HG02763 (cell line): Measurements from ENCODE around the gene NMNAT3.

Source experiments
- ATAC-seq: cut with Tn5 transposase; IDR thresholded peaks from one replicate; pipeline ENCODE4 v1.9.1; 2021; ENCODE audit warnings: mild to moderate bottlenecking, moderate library complexity; ENCODE audit not compliant: unreplicated experiment

The NMNAT3 gene

DNA sequence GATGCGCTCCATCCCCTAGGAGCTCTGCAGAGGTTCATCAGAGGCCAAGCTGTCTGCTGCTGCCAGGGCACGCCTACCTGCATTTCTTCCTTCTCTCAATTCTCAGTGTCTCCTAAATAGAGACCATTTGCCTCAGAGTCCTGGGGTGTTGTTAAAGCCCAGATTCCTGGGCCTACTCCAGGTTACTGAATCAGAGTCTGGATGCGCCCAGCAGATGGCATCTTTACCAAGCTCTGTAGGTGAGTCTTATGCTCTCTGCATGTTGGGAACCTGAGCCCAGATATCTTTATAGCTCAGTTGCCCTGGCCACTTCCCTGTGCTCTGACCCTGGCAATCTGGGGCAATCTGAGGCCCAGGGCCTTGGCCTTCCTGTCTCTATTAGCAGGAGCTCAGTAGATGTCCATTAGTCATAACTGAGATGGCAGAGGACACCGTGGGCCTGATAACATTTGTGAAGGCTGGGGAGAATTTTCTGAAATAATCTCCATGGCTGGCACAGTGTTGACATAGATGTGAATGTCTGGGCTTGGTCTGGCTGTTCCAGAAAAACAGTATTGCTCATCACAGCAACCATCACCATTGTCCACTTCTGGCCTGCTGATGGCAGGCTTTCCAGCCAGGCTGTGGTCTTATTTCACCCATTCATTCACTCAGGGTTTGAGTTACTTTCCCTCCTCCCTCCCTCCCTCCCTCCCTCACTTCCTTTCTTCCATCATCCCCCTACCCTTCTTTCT, 125.0 kb downstream of the NMNAT3 start:
- no peak for ATAC-seq

DNA sequence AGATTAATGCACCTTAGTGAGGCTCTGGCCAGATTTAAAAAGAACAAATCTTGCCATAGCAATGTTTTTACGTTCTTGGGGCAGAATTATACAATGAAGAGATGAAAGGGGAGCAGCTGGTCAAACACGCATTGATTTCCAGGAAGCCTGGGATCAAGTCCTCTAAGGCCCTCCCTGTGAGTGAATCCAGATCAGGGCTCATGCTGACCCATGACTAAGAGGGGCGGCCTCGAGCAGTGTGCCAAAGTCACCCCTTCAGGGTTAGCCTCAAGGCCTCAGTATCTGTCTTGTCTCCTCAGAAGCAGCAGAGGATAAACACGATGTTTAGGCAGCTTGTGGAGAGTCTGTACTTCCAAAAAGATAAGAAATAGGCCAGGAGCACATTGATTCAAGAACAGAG, 129.0 kb downstream of the NMNAT3 start:
- no peak for ATAC-seq

DNA sequence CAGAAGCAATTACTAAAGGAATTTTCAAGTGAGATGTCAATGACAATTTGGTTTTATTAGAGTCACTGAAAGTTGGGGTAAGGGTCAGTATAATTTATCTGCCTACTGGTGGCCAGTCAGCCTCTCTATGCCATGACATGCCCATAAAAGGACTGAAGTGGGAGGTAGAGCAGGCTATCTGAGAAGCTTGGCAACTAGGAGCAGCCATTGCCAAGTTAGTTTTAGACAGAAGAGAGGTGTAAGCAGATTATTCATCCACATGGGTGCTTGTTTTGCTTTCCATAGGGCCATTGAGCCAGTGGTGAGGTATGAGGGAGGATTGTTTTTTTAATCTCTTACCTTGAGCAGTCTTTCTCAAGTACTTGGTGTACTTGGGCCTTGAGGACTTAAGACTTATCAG, 130.1 kb downstream of the NMNAT3 start:
- ATAC-seq: no peak

DNA sequence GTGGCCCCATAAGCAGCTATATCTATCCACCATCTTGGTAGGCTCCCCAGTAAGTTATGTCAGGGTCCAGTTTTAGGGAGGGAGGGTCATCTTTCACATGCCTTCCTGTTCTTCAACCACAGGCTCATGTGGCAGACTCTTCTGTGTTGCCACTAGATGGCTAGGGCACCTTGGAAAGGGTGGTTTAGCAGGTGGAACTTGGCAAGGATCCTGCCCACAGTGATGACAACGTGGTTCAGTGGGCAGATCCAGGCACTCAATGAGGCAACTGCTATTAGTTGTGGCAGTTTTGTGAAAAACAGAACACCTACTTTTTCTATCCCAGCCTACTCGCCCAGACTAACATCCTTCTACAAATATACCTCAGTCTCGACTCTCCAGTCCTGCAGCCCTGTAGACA, 131.0 kb downstream of the NMNAT3 start:
- ATAC-seq: no peak

DNA sequence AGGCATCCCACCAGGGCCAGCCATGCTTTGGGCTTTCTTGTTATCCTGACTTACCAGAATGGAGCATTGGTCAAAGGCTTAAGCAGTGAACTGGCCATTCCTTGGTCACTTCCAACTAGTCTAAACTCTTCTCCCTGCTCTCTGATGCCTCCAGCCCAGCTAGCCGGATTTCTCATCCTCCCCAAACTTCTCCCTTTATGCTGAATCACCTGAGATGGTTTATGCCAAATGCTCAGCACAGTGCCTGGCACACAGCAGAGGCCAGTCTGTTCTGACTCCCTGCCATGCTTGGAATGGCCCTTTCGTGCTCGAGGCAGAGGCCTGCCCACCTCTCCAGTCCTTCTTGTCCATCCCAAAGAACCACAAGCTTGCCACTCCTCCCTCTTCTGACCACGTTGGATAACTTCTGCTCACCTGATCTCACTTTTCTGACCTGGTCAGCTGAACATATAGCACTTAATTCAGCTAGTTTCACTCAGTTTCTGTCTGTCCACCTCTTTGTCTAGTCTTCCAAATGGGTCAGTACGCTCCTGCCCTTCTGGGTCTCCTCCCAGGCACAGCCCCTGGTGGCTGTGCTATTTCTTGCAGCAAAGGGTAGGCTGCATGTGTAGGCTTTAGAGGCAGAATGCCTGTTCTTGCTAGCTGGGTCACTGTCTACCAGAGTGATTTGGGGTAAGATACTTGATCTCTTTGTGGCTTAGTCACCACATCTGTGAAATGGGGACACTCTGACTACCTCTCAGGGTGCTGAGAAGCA, 136.1 kb downstream of the NMNAT3 start:
- ATAC-seq: no peak

DNA sequence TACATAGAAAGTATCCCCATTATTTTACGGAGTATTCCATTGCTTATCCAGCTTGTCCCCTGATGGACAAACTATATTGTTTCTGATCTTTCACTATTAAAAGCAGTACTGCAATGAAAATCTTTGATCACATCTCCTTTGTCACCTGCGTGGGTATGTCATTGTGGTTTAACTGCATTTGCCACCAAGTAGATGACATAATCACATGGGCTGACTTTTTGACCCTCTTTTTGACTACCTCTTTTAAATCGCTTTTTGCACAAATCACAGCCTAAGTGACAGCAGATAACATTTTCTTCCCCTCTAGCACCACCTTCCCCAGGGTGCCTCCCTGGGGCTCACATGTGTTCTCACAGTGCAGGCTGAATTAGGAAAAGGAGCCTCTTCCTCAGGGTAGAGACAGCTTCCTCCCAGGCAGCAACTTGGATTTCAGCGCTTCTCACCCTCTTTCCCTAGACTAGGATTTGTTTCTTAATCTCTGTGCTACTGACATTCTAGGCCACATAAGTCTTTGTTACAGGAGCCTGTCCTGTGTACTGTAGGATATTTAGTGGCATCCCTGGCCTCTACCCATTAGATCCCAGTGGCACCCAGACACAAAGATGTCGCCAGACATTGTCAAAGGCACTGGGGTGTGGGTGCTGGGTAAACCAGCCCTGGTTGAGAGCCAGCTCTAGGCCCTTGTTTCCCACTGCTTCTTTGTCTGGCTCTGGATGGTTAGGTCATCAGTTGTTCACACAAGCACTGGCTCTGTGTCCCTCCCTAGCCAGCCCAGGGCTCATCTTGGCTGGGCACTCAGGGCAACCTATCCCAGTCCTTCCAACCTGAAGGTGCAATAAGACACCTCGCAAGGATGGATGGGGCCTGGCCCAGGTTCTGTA, 136.9 kb downstream of the NMNAT3 start:
- ATAC-seq: no peak

DNA sequence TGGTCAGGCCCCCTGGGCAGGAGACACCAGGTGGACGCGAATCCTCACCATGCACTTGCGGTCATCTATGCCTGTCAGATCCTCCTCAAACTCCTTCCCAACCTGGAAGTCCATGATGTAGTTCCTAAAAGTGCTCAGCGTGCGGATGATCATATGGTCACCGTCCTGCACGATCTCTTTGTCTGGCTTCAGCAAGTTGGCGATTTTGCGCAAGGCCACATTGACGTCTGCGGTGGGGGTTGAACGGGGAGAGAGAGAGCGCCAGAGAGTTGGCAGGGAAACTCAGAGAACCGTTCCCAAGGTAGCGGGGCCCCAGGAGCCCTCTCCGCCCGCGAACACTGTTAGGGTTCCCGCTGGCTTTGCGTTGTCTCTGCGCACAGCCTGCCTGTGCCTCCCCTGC, 139.0 kb downstream of the NMNAT3 start:
- ATAC-seq: no peak

DNA sequence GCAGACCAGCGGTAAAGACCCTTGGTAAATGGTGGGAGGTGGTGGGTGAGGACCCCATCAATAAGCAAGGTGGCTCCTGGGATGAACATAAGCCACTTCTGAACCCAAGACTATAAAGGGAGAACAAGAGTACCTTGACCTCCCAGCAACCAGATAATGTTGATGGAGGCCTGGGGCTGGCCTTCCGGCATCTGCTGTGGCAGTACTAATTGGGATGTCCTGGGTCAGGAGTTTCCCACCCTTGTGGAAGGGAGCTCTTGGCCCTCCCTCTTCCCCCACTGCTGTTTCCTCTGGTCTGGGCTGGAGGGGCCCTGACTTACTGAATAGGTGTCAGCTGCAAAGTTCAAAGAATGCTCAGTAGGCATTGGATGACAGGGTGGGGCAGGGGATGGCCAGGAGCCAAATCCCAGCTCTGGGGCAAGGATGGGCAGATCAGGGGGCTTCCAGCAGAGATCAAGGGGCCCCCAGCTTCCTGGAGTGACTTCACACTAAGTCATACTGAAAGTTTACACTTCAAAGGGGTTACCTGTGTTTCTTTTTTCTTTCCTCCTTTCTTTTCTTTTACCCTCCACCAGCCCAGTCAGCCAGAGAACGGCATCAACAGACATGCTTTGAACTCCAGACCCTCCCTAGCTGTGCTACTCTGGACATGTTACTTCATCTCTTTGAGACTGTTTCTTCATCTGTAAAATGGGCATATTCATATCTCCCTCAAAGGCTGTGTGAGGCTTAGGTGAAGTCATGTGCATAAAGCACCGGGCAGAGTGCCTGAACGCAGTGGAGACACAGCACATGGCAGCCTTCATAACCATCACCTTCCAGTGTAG, 139.8 kb downstream of the NMNAT3 start:
- ATAC-seq: no peak

DNA sequence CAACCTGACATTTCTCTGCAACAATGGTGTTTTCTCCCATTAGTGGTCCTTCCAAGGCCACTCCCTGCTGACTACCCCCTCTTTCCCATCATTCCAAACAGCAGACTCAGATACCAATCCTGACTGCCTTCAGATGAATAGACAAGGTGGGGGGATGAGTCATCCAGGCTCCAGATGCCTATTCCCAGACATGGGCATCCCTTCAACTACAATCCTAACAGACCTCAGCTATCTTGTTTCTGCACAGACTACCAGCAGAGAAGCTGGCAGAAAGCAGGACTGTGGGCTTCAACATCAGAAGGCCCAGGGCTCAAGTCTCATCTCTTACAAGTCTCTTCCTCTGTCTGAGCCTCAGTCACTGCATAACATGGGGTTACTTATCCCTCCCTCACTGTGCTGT, 140.4 kb downstream of the NMNAT3 start:
- no peak for ATAC-seq

DNA sequence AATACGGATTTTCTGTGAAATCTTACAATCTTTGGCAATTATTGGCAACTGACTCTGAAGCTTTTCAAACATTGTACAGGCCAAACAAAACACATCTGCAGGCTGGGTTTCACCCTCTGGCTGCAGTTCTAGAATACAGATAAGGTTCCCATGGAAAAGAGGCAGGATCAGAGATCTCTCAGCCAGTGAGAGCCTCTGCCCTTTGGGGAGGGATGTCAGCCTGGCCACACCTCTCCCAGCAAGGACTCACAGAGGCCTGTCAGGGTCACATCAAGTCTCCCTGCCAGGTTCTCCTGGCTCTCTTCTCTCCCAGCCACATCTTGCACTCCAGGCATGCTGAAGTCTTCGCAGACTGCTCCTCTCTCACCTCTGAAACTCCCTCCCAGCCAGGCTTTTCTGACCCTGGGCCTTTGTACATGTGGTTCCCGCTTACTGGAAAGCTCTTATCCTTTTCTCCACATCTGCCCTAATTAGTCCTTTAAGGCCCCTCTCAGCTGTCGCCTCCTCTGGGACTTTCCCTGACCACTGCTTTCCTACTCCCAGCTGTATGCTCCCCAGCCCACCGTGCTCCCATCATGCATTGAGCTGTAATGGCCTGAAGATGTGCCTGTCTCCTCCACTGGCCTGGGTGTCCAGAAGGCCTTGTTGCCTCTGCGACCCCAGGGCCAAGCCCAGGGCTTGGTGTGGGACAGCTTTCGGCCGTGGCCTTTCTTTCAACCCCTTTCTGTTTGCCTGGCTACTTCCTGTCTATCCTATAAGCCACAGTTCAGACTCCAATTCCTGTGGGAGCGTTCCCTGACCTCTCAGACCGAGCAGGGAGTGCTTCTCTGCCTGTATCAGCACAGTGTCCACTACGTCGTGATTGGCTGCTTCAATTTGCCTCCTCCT, 142.5 kb downstream of the NMNAT3 start:
- ATAC-seq: no peak

DNA sequence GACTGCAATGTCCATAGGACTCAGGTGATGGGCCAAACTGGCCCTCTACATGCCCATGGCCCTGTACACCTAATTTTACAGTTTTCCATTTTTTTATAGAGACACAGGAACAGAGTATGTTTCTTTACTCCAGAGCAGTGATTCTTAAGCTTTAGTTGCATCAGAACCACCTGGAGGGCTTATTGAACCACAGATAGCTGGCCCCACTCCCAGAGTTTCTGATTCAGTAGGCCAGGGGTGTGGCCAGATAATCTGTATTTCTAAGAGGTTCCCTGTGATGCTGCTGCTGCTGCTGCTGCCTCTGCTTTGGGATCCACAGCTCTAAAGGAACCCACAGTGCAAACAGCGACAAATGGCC, 143.3 kb downstream of the NMNAT3 start:
- no peak for ATAC-seq

DNA sequence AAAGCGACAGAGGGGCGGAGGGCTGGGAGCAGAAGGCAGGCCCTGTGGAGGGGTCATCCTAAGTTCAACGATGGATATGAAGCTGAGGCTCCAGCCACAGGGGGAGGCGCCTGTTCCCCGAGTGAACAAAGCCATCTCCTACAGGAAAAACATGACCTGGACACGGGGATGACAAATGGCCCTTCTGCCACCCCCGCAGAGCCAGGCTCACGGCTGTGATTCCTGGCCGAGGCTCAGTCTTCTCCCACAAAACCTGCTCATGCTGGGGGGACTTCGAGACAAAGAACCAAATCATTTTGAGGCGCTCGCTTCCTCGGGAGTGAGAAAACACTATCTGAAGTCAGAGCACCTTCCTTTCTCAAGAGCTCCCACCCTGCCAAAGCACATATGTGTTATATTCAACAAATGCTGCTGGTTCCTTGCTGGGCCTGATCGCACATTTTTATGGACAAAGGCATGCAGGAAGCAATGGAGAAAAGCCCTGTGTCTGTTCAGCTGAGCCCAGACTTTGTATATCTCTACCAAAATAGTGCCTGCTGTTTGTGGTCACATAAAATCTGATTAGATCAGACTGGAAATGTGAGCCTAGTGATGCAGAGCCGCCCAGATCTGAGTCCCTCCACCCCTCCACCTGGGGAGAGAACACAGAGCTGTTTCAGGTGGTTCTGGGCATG, 143.9 kb downstream of the NMNAT3 start:
- no peak for ATAC-seq

DNA sequence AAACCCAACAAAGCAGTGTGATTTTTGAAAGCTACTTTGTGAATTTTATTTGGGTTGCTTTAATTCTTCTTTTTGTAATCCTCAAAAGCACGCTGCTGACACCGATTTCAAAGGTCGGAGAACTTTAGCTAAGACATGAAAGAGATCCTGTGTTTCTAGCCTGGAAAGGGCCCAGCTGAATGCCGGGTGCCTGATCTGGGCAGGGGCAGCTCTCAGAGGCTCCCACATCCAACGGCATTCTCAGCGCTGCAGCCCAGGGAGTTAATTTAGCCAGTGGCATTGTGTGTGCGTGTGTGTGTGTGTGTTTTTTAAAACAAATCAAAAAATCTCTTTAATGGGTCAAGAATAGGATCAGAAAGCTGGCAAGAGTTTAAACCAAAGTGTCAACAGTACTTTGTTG, 144.8 kb downstream of the NMNAT3 start:
- ATAC-seq: no peak

DNA sequence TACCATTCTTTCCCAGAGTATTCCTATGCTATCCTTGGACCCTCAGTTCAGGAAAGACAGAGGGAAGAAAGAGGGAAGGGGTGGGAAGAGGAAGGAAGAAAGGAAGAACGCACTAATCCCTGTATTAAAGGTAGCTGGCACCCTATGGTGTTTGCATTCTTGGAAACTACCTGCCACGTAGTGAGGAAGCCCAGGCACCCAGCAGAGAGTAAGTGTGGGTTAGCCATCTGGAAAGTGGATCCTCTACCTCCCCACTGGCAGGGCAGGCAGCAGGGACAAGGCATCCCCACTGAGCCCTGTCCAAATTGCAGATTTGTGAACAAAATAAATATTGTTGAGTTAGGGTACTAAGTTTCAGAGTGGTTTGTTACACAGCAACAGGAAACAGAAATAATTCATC, 147.1 kb downstream of the NMNAT3 start:
- ATAC-seq: no peak

DNA sequence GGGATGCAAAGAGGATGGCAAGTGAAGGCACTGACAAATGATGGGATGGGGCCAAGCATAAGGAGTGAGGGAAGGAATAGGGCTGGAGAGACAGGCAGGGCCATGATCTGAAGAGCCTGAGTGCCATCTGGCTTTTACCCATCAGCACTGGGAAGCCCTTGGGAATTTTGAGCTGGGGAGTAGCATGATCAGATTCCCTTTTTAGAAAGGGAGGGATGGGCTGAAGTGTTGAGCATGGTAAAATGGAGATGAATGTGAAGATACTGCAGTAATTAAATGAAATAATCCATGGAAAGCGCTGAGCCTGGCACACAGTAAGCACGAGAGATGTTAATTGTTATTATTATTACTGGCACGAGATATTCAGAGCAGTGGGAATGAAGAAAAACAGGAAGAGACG, 148.1 kb downstream of the NMNAT3 start:
- ATAC-seq: no peak

DNA sequence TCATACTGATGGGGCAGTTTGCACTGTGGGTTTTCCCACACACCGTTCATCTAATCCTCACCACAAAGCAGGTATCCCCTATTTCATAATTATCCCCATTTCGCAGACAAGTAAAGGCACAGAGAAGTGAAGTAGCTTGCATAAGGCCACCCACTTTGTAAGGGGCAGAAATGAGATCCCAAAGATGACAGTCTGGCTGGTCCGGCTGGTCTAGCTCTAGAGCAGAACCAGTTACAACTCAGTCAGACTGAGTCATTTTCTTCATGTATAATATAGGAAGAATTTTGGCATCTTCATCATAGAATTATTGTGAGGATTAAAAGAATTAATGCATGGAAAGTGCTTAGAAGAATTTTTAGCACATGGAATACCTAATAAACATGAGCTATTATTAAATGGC, 148.8 kb downstream of the NMNAT3 start:
- no peak for ATAC-seq

DNA sequence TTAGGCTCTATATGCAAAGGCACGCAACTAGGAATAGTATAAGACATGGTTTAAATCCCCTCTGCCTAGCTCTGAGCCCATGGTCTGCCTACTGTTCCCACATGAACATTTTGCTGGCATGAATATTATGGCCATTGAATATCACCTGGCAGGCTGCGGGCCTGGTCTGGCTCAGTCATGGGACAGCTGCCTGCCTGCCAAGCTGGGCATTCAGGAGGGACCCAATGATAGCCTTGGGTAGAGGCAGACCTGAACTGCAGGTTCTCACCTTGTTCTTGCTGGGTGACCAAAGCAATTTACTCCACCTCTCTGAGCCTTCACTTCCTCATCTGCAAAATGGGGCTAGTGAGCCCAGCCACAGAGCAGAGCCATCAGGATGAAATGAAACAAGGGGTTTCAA, 149.5 kb downstream of the NMNAT3 start:
- ATAC-seq: no peak

DNA sequence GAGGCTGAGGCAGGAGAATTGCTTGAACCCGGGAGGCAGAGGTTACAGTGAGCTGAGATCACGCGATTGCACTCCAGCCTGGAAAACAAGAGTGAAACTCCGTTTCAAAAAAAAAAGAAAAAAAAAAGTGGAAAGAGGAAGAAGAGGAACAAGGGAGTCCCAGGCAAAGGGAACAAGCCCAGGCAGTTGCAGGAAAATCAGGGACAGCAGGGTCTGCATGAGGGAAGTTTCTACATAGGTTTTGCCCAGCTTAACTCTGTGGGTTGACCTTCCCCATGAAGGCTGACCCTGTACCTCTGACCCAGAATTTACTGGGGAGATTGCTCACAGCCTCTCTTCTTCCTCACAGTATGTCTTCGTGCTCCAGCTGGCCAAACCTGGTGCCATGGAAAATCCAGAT, 150.5 kb downstream of the NMNAT3 start:
- ATAC-seq: no peak

DNA sequence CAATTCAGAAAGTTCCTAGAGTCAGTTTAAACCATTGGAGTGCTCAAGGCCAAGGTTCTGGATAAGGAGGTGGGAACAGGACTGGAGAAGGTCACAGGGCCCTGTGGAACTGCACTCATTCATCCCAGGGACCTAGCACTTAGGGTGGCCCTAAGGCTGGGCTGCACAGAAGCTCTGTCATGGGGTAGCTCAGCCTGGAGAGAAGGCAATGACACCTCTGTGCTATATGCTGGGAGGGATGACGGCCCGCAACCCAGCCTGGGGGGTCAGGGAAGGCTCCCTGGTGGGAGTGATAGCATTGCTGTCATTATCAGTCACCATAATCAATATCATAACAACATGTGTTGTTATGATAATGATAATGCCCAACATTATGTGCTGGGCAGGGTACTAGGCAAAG, 151.6 kb downstream of the NMNAT3 start:
- no peak for ATAC-seq
